Naive thymus-derived CD4-positive, alpha-beta T cell (primary cell): ENCODE measurements around the gene FMNL2. TPM values are rescaled to one million over a fixed set of nuclear protein-coding genes. Genes with fewer than 3 reads are reported as not detected.

Source experiments
- ATAC-seq: fragments of 150-1000 bp; cut with Tn5 transposase; 2 replicates; pipeline ENCODE4 v1.10.0; 2021; ENCODE audit warnings: mild to moderate bottlenecking, moderate library complexity
- CTCF ChIA-PET: fragments of 350-600 bp; sonication (Branson Sonifier 250); formaldehyde crosslinking; loops from one replicate; lab custom pipeline; 2021; ENCODE audit warnings: antibody characterized with exemption; lab: Charles Lee
- POLR2A ChIA-PET: fragments of 350-600 bp; sonication (Branson Sonifier 250); formaldehyde crosslinking; loops from one replicate; lab custom pipeline; 2021; ENCODE audit warnings: antibody characterized with exemption, inconsistent platforms; lab: Charles Lee
- DNase-seq, 9 donors: peaks; one replicate each; pipeline versions ENCODE4 v3.0.0 to v3.0.0-alpha.2; 2020 to 2022; ENCODE audit warnings: mixed read lengths in 1 of 9
- H3K27ac ChIP-seq: one replicate; pipeline ENCODE4 v1.7.0; 2013; ENCODE audit warnings: mild to moderate bottlenecking, low read depth, low read length, moderate library complexity
- H3K27me3 ChIP-seq, 2 donors: one replicate each; pipeline ENCODE4 v1.7.0; 2013; ENCODE audit warnings: low read length in 2 of 2, mild to moderate bottlenecking in 2 of 2, moderate library complexity in 2 of 2; ENCODE audit not compliant: control insufficient read depth in 2 of 2, insufficient read depth in 2 of 2
- H3K36me3 ChIP-seq, 3 experiments: 1 replicate in 2 of 3; 2 replicates in 1 of 3; pipeline ENCODE4 v1.7.0; 2013; ENCODE audit warnings: low read length in 3 of 3, mild to moderate bottlenecking in 3 of 3, moderate library complexity in 1 of 3; ENCODE audit not compliant: insufficient read depth in 3 of 3, control insufficient read depth in 2 of 3
- H3K4me1 ChIP-seq, 2 donors: one replicate each; pipeline ENCODE4 v1.7.0; 2013; ENCODE audit warnings: low read length in 2 of 2, mild to moderate bottlenecking in 2 of 2, moderate library complexity in 1 of 2; ENCODE audit not compliant: control insufficient read depth in 2 of 2, insufficient read depth in 2 of 2
- H3K4me3 ChIP-seq: 2 replicates; pipeline ENCODE4 v1.7.0; 2013; ENCODE audit warnings: mild to moderate bottlenecking, low read length
- H3K9me3 ChIP-seq, 3 experiments: 1 replicate in 2 of 3; 2 replicates in 1 of 3; pipeline ENCODE4 v1.7.0; 2013; ENCODE audit warnings: low read length in 3 of 3; ENCODE audit not compliant: control insufficient read depth in 2 of 3
- H3K27ac Mint-ChIP-seq, 9 donors: one replicate each; pipeline ENCODE4 v1.8.0; 2020 to 2022; ENCODE audit warnings: mixed read lengths in 9 of 9, mild to moderate bottlenecking in 8 of 9, moderate library complexity in 5 of 9, inconsistent platforms in 2 of 9
- H3K27me3 Mint-ChIP-seq, 5 donors: one replicate each; pipeline ENCODE4 v1.8.0; 2021 to 2022; ENCODE audit warnings: mixed read lengths in 5 of 5, mild to moderate bottlenecking in 1 of 5
- H3K36me3 Mint-ChIP-seq, 5 donors: one replicate each; pipeline ENCODE4 v1.8.0; 2020 to 2022; ENCODE audit warnings: mixed read lengths in 5 of 5, mild to moderate bottlenecking in 3 of 5, inconsistent platforms in 1 of 5
- H3K4me1 Mint-ChIP-seq, 7 donors: one replicate each; pipeline ENCODE4 v1.8.0; 2020 to 2022; ENCODE audit warnings: mixed read lengths in 7 of 7, mild to moderate bottlenecking in 3 of 7, inconsistent platforms in 1 of 7
- H3K4me3 Mint-ChIP-seq, 10 donors: one replicate each; pipeline ENCODE4 v1.8.0; 2020 to 2022; ENCODE audit warnings: mild to moderate bottlenecking in 10 of 10, mixed read lengths in 10 of 10, moderate library complexity in 6 of 10, inconsistent platforms in 2 of 10
- H3K9me3 Mint-ChIP-seq, 11 donors: one replicate each; pipeline ENCODE4 v1.8.0; 2020 to 2022; ENCODE audit warnings: mixed read lengths in 11 of 11, mild to moderate bottlenecking in 4 of 11, inconsistent platforms in 1 of 11, moderate library complexity in 1 of 11
- intact Hi-C, 2 donors: fragments of 100-400 bp; cut with micrococcal nuclease; formaldehyde crosslinking; loops; one replicate each; pipeline ENCODE4 v1.15.1; 2023
- polyA plus RNA-seq, 2 donors: library from polyadenylated mRNA; unstranded; fragments of 300-500 nt; fragmentation: Illumina TruSeq; gene quantifications; one replicate each; pipeline ENCODE4 v1.2.3, GENCODE V29; 2021
- total RNA-seq, 6 experiments: library from RNA in 5 of 6; stranded (reverse) in 5 of 6; gene quantifications; 1 replicate in 5 of 6; 2 replicates in 1 of 6; pipeline ENCODE4 v1.2.3 and lab custom pipeline; 2021 to 2026

The FMNL2 gene
- total and polyA plus RNA-seq, 7 experiments from 2014 or later: 0.16 to 2.7 (median 1.2) TPM

DNA sequence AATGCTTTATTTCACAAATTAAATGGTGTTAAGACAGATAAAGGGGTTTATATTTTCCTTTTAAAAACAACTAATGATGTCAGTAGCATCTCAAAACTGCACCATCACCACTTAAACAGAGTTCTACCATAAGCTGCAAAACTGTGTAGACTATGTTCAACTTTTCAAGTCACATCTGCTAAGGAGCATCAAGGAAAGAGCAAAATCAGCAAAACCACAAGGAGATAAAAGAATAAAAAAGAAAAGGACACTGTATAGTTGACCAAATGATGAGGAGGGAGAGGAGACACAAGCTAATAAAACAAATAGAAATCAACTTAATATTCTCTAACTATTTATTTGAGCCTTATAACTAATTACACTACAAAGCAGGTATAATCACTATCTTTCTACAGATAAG is 348.4 kb downstream of the FMNL2 start:
- peaks cover 14 to 49% (median 44%) of the 10 kb centered on the region in 7 donors for H3K4me1 Mint-ChIP-seq
- Histone ChIP-seq H3K9me3 (no peaks in the 10 kb centered on the region), H3K4me3 (no peak overlapping the region), H3K4me1 (peaks cover 0 to 6% of the 10 kb centered on the region in 2 donors), H3K27me3 (no peaks in the 10 kb centered on the region), H3K27ac (no peak overlapping the region), H3K36me3 (peaks cover 0 to 27% (median 13%) of the 10 kb centered on the region in 3 experiments)
- ChIA-PET POLR2A (no interaction called here), CTCF (no interaction called here)
- ATAC-seq (no peak), DNase-seq (no peak)
- peak overlapping the region in 2 of 9 donors; percentile 10 to 26 for H3K27ac Mint-ChIP-seq
- no peak overlapping the region for H3K4me3 Mint-ChIP-seq
- peaks cover 8 to 28% (median 14%) of the 10 kb centered on the region in 5 donors for H3K36me3 Mint-ChIP-seq
- H3K27me3 Mint-ChIP-seq: no peaks in the 10 kb centered on the region
- intact Hi-C loops: no loop called here
- no peaks in the 10 kb centered on the region for H3K9me3 Mint-ChIP-seq

DNA sequence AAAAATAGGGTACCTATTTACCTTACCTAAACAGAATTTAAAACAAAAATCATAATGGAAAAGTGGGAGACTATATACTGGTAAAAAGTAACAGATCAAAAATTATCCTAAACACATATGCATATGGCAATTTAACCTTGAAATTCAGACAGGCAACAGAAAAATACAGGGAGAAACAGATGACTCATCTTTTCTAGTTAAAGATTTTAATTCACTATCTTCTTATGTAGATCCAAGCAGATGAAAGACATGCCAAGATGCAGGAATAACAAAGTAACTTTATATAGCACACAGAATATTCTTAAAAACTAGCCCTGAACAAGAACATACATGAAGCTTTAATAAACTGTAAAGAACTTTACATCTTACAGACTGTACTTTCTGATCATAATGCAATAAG is 351.3 kb downstream of the FMNL2 start:
- Histone ChIP-seq H3K9me3 (no peaks in the 10 kb centered on the region), H3K27me3 (no peaks in the 10 kb centered on the region), H3K27ac (no peak overlapping the region), H3K36me3 (peaks cover 0 to 8% (median under 1%) of the 10 kb centered on the region in 3 experiments), H3K4me3 (no peak overlapping the region), H3K4me1 (peaks cover 0 to 6% of the 10 kb centered on the region in 2 donors)
- peaks cover 5 to 28% (median 9%) of the 10 kb centered on the region in 5 donors for H3K36me3 Mint-ChIP-seq
- intact Hi-C loops: no loop called here
- H3K27me3 Mint-ChIP-seq: no peaks in the 10 kb centered on the region
- peak overlapping the region in 1 of 9 donors; percentile 76 for H3K27ac Mint-ChIP-seq
- ChIA-PET POLR2A (no interaction called here), CTCF (no interaction called here)
- no peaks in the 10 kb centered on the region for H3K9me3 Mint-ChIP-seq
- DNase-seq (no peak), ATAC-seq (no peak)
- no peak overlapping the region for H3K4me3 Mint-ChIP-seq
- peaks cover 17 to 57% (median 47%) of the 10 kb centered on the region in 7 donors for H3K4me1 Mint-ChIP-seq

DNA sequence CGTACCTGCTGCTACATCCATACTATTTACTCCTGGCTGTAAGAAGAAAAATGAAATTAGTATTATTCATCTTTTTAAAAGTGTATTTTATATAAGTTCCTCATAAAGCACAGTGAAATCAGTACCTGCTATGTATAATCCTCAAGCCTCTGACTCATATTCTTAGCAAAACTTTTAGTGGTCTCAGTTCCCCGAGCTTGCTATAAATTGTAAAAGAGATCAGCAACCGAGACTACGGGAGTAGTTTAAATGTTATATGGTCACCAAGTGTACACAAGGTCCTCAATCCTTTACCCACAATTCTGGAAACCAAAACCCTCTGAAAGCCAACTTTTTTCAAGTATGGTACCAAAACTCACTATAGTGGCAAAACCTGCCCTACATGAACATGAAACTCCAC is 358.1 kb downstream of the FMNL2 start:
- intact Hi-C loops: loop anchor here in 1 of 2 donors (5.0 kb wide), 1 partner anchor 36 kb away; no protein-coding TSS in a partner anchor
- Mint-ChIP-seq H3K4me1 (peaks cover 14 to 50% (median 37%) of the 10 kb centered on the region in 7 donors), H3K36me3 (peaks cover 3 to 11% (median 6%) of the 10 kb centered on the region in 5 donors), H3K4me3 (no peak overlapping the region), H3K27ac (peak overlapping the region in 1 of 9 donors; percentile 46), H3K27me3 (no peaks in the 10 kb centered on the region), H3K9me3 (no peaks in the 10 kb centered on the region)
- Histone ChIP-seq H3K4me1 (peaks cover 5 to 7% of the 10 kb centered on the region in 2 donors), H3K9me3 (no peaks in the 10 kb centered on the region), H3K27me3 (no peaks in the 10 kb centered on the region), H3K36me3 (peaks cover 0 to 19% (median 3%) of the 10 kb centered on the region in 3 experiments), H3K27ac (no peak overlapping the region), H3K4me3 (no peak overlapping the region)
- DNase-seq: no peak
- ChIA-PET CTCF (no interaction called here), POLR2A (interaction anchor here (1.2 to 2.2 kb wide), 2 partner anchors 15 to 25 kb away, joined by 4 to 11 read pairs; partner anchors contain the start of genes ARL6IP6 and PRPF40A)
- ATAC-seq: no peak

DNA sequence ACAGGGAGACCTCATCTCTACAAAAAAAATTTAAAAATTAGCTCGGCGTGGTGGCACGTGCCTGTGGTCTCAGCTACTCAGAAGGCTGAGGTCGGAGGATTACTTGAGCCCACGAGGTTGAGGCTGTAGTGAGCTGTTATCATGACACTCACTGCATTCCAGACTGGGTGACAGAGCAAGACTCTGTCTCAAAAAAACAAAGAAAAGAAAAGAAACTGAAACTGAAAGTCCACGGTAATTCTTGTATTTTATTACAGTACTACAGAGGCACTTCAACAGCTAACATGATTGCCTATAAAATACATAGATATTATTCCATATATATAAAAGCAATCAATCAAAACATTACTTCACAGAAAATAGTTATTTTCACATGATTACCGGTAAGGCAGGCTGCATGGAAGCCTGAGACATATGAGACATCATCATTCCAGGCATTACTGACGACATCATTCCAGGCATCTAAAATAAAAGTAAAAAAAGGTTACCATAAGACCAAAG is 359.2 kb downstream of the FMNL2 start:
- peaks cover 0 to 8% (median 6%) of the 10 kb centered on the region in 5 donors for H3K36me3 Mint-ChIP-seq
- H3K4me1 Mint-ChIP-seq: peaks cover 14 to 52% (median 37%) of the 10 kb centered on the region in 7 donors
- Histone ChIP-seq H3K27me3 (no peaks in the 10 kb centered on the region), H3K4me1 (peaks cover 5 to 7% of the 10 kb centered on the region in 2 donors), H3K27ac (peak overlapping the region; percentile 61), H3K36me3 (peaks cover 0 to 15% (median 3%) of the 10 kb centered on the region in 3 experiments), H3K4me3 (peak overlapping the region; percentile 34), H3K9me3 (no peaks in the 10 kb centered on the region)
- ChIA-PET CTCF (interaction anchor here (1.0 kb wide), 1 partner anchor 16 kb away, joined by 3 read pairs; no protein-coding TSS in a partner anchor), POLR2A (interaction anchor here (0.6 to 2.2 kb wide), 3 partner anchors 21 to 59 kb away, joined by 3 to 11 read pairs (median 3); partner anchors contain the start of genes ARL6IP6 and PRPF40A)
- DNase-seq: peak in 5 of 9 donors; percentile 13 to 30 (median 21)
- H3K4me3 Mint-ChIP-seq: peak overlapping the region; percentile 58 to 87 (median 82)
- H3K9me3 Mint-ChIP-seq: no peaks in the 10 kb centered on the region
- peak; percentile 84 for ATAC-seq
- intact Hi-C loops: loop anchor here (1.0 to 5.0 kb wide), 2 partner anchors 23 to 37 kb away; partner anchors contain the start of gene PRPF40A (in 2 of the 2)
- no peaks in the 10 kb centered on the region for H3K27me3 Mint-ChIP-seq
- H3K27ac Mint-ChIP-seq: peak overlapping the region; percentile 76 to 98 (median 88)

DNA sequence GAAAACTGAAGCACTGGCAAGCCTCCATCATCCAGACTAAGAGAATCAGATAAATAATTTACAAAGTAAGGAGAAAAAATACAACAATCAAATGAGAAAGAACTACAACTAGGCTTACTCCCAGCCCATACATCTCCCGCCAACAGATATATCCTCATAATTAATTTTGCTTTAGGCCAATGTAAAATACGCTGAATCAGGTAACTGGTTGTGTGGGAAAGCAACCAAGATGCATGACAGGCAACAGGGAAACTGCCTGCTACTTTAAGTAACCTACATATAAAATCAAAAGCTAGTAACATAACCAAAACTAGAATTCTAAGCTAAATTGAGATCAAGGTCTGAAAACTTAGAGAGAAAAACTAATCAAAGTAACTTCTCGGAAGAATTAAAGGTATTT is 360.8 kb downstream of the FMNL2 start:
- H3K27me3 Mint-ChIP-seq: no peaks in the 10 kb centered on the region
- H3K4me3 Mint-ChIP-seq: peak overlapping the region in 7 of 10 donors; percentile 3 to 76 (median 25)
- POLR2A ChIA-PET: interaction anchor here (1.0 kb wide), 1 partner anchor 17 kb away, joined by 3 read pairs; no protein-coding TSS in a partner anchor
- H3K4me3 ChIP-seq: no peak overlapping the region
- H3K27ac Mint-ChIP-seq: peak overlapping the region in 4 of 9 donors; percentile 67 to 88 (median 83)
- peaks cover 0 to 15% (median 3%) of the 10 kb centered on the region in 3 experiments for H3K36me3 ChIP-seq
- CTCF ChIA-PET: no interaction called here
- no peak for ATAC-seq
- peaks cover 0 to 14% (median 6%) of the 10 kb centered on the region in 5 donors for H3K36me3 Mint-ChIP-seq
- peaks cover 7 to 12% of the 10 kb centered on the region in 2 donors for H3K4me1 ChIP-seq
- no peaks in the 10 kb centered on the region for H3K27me3 ChIP-seq
- H3K4me1 Mint-ChIP-seq: peaks cover 18 to 66% (median 48%) of the 10 kb centered on the region in 7 donors
- intact Hi-C loops: no loop called here
- no peak overlapping the region for H3K27ac ChIP-seq
- no peaks in the 10 kb centered on the region for H3K9me3 Mint-ChIP-seq
- H3K9me3 ChIP-seq: no peaks in the 10 kb centered on the region
- DNase-seq: no peak

DNA sequence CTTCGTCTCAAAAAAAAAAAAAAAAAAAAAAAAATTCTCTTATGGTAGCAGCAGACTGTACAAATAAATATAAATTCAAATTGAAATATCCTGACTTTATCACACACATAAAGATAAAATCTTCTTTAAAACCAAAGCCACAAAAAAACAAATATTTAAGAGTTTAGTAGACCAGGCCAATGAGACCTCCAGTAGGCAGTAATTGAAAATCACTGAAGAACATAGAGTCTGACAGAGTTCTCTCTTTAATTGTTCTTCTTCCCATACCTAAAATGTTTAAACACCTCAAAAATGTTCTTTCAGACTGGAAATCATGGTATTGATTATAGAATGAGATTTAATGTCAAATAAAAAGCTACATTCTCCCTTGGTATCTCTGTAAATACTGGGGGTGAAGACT is 361.5 kb downstream of the FMNL2 start:
- CTCF ChIA-PET: interaction anchor here (0.7 kb wide), 1 partner anchor 38 kb away, joined by 3 read pairs; no protein-coding TSS in a partner anchor
- peaks cover 0 to 17% (median 3%) of the 10 kb centered on the region in 3 experiments for H3K36me3 ChIP-seq

More for the DNA sequence above, 361.5 kb downstream of the FMNL2 start:
- ATAC-seq (no peak), DNase-seq (no peak)
- H3K27ac Mint-ChIP-seq: peak overlapping the region in 3 of 9 donors; percentile 31 to 73 (median 50)
- H3K36me3 Mint-ChIP-seq: peaks cover 2 to 16% (median 11%) of the 10 kb centered on the region in 5 donors
- peak overlapping the region in 2 of 10 donors; percentile 10 to 76 for H3K4me3 Mint-ChIP-seq
- H3K4me1 ChIP-seq: peaks cover 7 to 12% of the 10 kb centered on the region in 2 donors
- H3K9me3 ChIP-seq: peaks cover 0 to 1% (median 0%) of the 10 kb centered on the region in 3 experiments
- H3K27ac ChIP-seq: no peak overlapping the region
- peaks cover 18 to 71% (median 49%) of the 10 kb centered on the region in 7 donors for H3K4me1 Mint-ChIP-seq
- POLR2A ChIA-PET: interaction anchor here (1.0 kb wide), 1 partner anchor 17 kb away, joined by 3 read pairs; no protein-coding TSS in a partner anchor
- intact Hi-C loops: no loop called here
- no peaks in the 10 kb centered on the region for H3K27me3 Mint-ChIP-seq
- no peaks in the 10 kb centered on the region for H3K27me3 ChIP-seq
- H3K4me3 ChIP-seq: no peak overlapping the region
- H3K9me3 Mint-ChIP-seq: peaks cover 0 to 5% (median 2%) of the 10 kb centered on the region in 11 donors
